Kasumi-1 (cell line): ENCODE measurements around the gene ARHGAP36.

Source experiments
- DNase-seq, 2 experiments: peaks; one replicate each; lab custom pipeline; 2025; lab: John Stamatoyannopoulos, UW

ARHGAP36 gene, protein sequence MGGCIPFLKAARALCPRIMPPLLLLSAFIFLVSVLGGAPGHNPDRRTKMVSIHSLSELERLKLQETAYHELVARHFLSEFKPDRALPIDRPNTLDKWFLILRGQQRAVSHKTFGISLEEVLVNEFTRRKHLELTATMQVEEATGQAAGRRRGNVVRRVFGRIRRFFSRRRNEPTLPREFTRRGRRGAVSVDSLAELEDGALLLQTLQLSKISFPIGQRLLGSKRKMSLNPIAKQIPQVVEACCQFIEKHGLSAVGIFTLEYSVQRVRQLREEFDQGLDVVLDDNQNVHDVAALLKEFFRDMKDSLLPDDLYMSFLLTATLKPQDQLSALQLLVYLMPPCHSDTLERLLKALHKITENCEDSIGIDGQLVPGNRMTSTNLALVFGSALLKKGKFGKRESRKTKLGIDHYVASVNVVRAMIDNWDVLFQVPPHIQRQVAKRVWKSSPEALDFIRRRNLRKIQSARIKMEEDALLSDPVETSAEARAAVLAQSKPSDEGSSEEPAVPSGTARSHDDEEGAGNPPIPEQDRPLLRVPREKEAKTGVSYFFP

DNA sequence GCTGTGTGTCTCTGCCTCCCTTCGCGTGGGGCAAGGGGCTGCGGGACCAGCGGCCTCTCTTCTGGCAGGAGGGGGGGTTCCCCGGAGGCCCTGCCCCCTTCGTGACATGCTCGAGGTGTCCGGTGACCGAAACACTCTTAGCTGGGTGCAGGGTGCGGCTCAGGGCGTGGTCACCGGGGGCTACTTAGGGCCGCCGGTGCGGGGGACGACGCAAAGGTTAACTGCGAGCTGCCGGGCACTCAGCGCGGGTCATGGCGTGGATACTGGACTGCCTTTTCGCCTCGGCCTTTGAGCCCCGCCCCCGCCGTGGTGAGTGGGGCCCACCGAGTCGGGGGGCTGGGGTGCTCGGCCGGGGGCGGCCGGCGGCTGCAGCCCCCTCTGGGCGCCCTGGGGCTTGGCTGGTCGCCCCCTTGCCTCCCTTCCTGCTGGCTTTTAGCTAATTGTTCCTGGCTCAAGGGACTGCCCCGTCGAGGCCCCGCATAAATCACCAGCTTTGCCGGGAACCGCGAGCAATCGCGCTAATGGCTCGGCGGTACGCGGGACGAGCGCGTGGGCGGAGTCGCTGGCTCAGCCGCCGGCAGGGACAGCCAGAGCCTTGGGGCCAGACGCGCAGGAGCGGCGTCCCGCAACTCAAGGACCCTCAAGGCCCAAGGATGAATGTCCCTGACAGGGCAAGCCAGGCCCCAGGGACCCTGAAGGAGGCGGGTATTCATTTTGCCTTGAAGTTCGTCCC, at the start of gene ARHGAP36:
ARHGAP36 (plus strand) TSS at position 211 of the 733 bp plus-strand sequence. CDS start 23,320 bp downstream, outside the sequence.
- DNase-seq = no peak

- DNase-seq = no peak
Measured at GRCh38 chrX:131010186-131010585, 48.0 kb upstream of the ARHGAP36 start.

GRCh38 chrX:131025336-131025735, 32.8 kb upstream of the ARHGAP36 start:
- no peak for DNase-seq

DNA sequence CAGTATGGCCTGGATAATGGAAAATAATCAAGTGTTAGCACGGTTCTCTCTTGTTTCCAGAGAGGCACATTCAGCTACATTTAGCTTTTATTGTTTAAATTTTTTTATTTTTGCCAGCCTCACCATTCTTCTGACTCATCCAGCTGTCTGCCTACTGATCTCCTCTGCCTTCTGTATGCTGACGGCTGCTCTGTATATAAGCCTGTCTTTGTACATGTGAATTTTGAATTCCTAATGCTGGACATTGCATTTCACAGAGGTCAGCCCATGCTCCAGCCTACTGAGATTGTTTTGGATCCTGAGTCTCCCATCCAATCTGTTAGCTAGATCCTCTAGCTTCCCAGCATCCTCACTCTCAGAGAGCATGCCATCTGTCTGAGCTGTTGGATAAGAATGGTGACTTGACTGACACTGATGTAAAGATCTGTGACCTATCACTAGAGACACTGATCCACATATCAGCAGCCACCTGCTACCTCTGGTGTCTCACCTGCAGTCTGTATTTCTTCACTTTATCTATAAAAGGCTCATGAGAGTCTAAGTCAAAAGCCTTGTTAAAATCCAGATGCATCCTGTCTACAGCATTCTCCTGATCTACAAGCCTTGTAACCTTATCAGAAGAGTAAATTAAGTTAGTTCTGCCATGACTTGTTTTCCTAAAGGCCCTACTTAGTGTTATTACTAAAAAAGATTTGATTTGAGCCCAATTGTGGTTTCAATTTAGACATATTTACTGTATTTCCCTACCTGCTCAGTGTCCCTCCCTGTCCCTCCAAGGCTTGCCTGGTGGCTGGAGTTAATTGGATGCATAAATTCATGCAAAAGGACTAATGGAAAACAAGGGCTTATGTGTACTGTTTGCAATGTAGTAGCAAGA, 25.6 kb upstream of the ARHGAP36 start:
- DNase-seq = no peak

- DNase-seq = no peak
Measured at GRCh38 chrX:131034063-131034462, 24.1 kb upstream of the ARHGAP36 start.

DNA sequence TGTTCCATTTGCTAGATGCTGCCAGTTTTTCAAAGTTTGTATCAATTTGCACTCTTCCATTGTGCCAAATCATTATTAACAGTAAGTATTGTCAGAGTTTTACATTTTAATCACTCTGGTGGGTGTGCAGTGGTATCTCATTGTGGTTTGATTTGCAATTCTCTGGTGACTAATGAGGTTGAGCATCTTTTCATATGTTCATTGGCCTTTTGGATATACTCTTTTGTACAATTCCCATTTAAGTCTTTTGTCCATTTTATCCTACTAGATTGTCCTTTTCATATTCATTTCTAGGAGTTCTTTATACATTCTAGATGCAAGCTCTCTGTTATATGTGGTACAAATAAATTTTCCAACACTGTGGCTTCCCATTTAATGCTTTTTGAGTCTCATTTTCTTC, 17.4 kb upstream of the ARHGAP36 start:
- DNase-seq = no peak

GRCh38 chrX:131041667-131042066, 16.5 kb upstream of the ARHGAP36 start:
- no peak for DNase-seq

- no peak for DNase-seq
Measured at GRCh38 chrX:131045726-131046125, 12.4 kb upstream of the ARHGAP36 start.

DNA sequence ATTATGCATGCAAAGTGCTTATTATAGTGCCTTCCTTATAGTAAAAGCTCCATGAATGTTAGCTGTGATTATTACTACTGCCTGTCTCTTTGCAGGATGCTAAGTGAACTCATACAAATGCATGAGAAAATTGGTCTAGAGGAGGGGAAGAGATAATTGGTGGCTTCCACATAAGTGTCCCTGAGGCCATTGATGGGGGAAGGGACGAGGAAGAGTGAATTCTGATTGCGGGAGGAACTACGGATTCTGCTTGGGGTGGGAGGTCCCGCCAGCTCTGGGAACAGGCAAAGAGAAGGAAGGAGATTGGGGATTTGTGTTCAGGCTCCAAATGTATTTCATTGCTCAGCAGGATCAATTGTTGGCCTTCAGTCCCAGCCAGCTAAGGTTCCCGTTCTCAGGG, 11.6 kb upstream of the ARHGAP36 start:
- no peak for DNase-seq

- DNase-seq = no peak
Measured at GRCh38 chrX:131047180-131047579, 11.0 kb upstream of the ARHGAP36 start.

GRCh38 chrX:131053076-131053475, 5.1 kb upstream of the ARHGAP36 start:
- no peak for DNase-seq

GRCh38 chrX:131054906-131055305, 3.2 kb upstream of the ARHGAP36 start:
- DNase-seq = no peak

- DNase-seq = no peak
Measured at GRCh38 chrX:131057706-131058105, 440 bp upstream of the ARHGAP36 start.

DNA sequence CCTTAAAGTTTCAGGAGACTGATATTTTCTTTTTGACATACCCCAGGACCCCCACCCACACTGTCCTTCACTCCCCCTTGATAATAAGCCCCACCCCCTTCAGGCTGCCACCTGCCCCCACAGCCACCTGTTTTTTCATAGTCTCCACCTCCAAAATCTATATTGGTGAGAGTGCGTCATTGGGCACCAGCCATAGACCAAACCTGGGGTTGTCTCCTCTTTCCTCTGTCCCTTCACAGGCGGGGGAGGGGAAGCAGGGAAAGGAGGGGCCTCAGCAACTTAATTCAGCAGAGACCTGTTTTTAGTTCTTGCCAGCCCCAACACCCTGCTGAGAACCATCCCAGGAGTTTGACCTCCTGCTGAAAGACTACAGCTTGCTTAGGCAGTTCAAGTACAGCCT, 1.1 kb downstream of the ARHGAP36 start:
- no peak for DNase-seq

GRCh38 chrX:131060147-131060546, 2.0 kb downstream of the ARHGAP36 start:
- no peak for DNase-seq

- DNase-seq = no peak
Measured at GRCh38 chrX:131061306-131061705, 3.2 kb downstream of the ARHGAP36 start.

- DNase-seq = no peak
Measured at GRCh38 chrX:131063613-131064012, 5.5 kb downstream of the ARHGAP36 start.

DNA sequence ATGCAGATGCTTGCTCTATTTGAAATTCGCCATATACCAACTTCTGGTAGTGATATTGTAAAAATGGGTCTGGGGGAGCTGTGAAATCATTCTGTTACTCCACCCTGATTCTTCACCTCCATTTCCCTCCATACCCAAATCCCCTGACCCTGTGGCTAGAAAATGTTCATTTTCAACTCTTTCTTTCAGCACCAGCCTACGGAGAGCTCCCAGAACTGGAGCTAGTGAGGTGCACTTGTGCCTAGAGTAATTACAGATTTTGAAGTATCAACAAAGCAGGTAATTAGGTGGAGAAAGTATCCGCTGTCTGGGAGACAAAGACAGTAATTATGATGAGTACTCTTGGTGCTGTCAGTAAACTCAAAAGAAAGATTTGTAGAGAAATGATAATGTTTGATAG, 8.1 kb downstream of the ARHGAP36 start:
- DNase-seq = peak in 1 of 2 experiments; percentile 1

- DNase-seq = no peak
Measured at GRCh38 chrX:131067216-131067615, 9.1 kb downstream of the ARHGAP36 start.

DNA sequence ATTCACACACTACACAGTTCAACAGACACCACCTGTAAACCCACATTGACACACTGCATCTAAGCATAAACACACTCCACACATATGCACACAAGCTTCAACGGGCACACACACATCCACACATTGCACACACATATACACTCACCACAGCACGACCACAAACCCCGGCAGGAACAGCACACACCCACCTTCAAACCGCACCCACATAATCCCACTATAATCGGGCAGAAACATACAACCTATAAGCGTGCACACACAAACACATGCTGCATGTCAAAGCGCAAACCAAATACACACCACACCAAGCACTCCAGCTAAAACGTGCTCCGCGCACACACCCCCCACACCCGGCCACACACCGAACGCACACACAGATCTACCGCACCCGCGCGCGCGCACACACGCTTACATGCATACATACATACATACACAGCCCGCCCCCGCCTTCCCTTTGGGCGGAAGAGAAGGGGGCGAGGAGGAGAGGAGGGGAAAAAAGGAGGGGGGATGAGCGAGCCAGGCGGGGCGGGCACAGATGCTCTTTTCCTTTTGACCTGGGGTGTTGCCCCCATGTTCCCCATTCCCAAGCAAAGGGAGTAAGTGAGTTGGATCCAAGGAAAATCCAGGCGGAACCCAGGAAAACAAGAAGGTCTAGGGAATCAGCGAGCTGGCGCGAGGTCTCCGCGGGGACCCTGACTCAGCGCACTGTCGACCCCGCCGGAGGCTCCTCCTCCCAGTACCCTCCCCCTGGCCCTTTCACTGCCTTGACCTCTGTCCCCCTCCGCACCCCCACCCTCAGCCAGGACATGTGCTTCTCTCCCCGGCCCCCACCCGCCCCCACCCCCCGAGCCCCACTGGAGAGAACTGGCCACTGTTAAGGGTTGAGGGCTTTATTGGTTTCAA, 9.9 kb downstream of the ARHGAP36 start:
- DNase-seq = peak in 1 of 2 experiments; percentile 1
